Subcutaneous abdominal adipose tissue (tissue), 5 donors: ENCODE data around the gene ACTN3.
"Not testable (repeated sequence)": the region's sequence is repeated elsewhere in the genome, so short reads cannot be mapped to it uniquely, and the experiment has no call there.

Experiments
- H3K27ac ChIP-seq: one replicate; pipeline ENCODE4 v1.7.0; 2013; ENCODE audit warnings: low read depth, mild to moderate bottlenecking, inconsistent platforms, low read length, moderate library complexity
- H3K27me3 ChIP-seq, 5 donors: one replicate each; pipeline ENCODE4 v1.7.0; 2013; ENCODE audit warnings: low read length in 5 of 5, inconsistent platforms in 1 of 5; ENCODE audit not compliant: control insufficient read depth in 5 of 5, insufficient read depth in 4 of 5
- H3K36me3 ChIP-seq, 5 donors: one replicate each; pipeline ENCODE4 v1.7.0; 2013; ENCODE audit warnings: low read length in 5 of 5; ENCODE audit not compliant: control insufficient read depth in 5 of 5, insufficient read depth in 5 of 5
- H3K4me1 ChIP-seq, 5 donors: one replicate each; pipeline ENCODE4 v1.7.0; 2013; ENCODE audit warnings: low read length in 5 of 5, mild to moderate bottlenecking in 3 of 5, moderate library complexity in 1 of 5; ENCODE audit not compliant: control insufficient read depth in 5 of 5, insufficient read depth in 5 of 5
- H3K4me3 ChIP-seq, 5 donors: one replicate each; pipeline ENCODE4 v1.7.0; 2013; ENCODE audit warnings: low read length in 5 of 5, low read depth in 1 of 5
- H3K9ac ChIP-seq, 5 donors: one replicate each; pipeline ENCODE4 v1.7.0; 2013; ENCODE audit warnings: low read length in 5 of 5, mild to moderate bottlenecking in 4 of 5, moderate library complexity in 3 of 5
- H3K9me3 ChIP-seq, 5 donors: one replicate each; pipeline ENCODE4 v1.7.0; 2013; ENCODE audit warnings: low read length in 5 of 5; ENCODE audit not compliant: control insufficient read depth in 5 of 5
- donor health status: healthy.
- donor health status: healthy.
- donor health status: healthy.
- donor health status: healthy.
- donor health status: healthy.

ACTN3 gene

GRCh38 chr11:66529069-66529468, 17.6 kb upstream of the ACTN3 start:
- no peaks in the 10 kb centered on the region for H3K27me3 ChIP-seq
- no peak overlapping the region for H3K27ac ChIP-seq
- H3K36me3 ChIP-seq = peaks cover 0 to 65% (median 27%) of the 10 kb centered on the region in 5 donors
- H3K9me3 ChIP-seq = no peaks in the 10 kb centered on the region
- H3K4me3 ChIP-seq = no peak overlapping the region
- H3K9ac ChIP-seq = no peak overlapping the region
- H3K4me1 ChIP-seq = no peaks in the 10 kb centered on the region

GRCh38 chr11:66529655-66530054, 17.0 kb upstream of the ACTN3 start:
- Histone ChIP-seq H3K9me3 (no peaks in the 10 kb centered on the region), H3K27ac (no peak overlapping the region), H3K4me1 (no peaks in the 10 kb centered on the region), H3K9ac (peak overlapping the region in 1 of 5 donors; percentile 26), H3K4me3 (no peak overlapping the region), H3K36me3 (peaks cover 0 to 62% (median 27%) of the 10 kb centered on the region in 5 donors), H3K27me3 (no peaks in the 10 kb centered on the region)

GRCh38 chr11:66530927-66531709, 15.6 kb upstream of the ACTN3 start:
- Histone ChIP-seq H3K4me1 (no peaks in the 10 kb centered on the region), H3K9me3 (no peaks in the 10 kb centered on the region), H3K27ac (no peak overlapping the region), H3K4me3 (no peak overlapping the region), H3K27me3 (no peaks in the 10 kb centered on the region), H3K9ac (peak overlapping the region in 1 of 5 donors; percentile 26), H3K36me3 (peaks cover 5 to 69% (median 30%) of the 10 kb centered on the region in 5 donors)

GRCh38 chr11:66531841-66532240, 14.9 kb upstream of the ACTN3 start:
- Histone ChIP-seq H3K27me3 (no peaks in the 10 kb centered on the region), H3K9me3 (no peaks in the 10 kb centered on the region), H3K36me3 (peaks cover 5 to 69% (median 26%) of the 10 kb centered on the region in 5 donors)

GRCh38 chr11:66532784-66533183, 13.9 kb upstream of the ACTN3 start:
- Histone ChIP-seq H3K9me3 (no peaks in the 10 kb centered on the region), H3K4me1 (no peaks in the 10 kb centered on the region), H3K9ac (no peak overlapping the region), H3K27ac (no peak overlapping the region), H3K4me3 (no peak overlapping the region), H3K36me3 (peaks cover 5 to 69% (median 27%) of the 10 kb centered on the region in 5 donors), H3K27me3 (no peaks in the 10 kb centered on the region)

More at GRCh38 chr11:66531841-66532240, 14.9 kb upstream of the ACTN3 start:
- Histone ChIP-seq H3K27ac (no peak overlapping the region), H3K4me1 (no peaks in the 10 kb centered on the region), H3K9ac (no peak overlapping the region), H3K4me3 (no peak overlapping the region)

GRCh38 chr11:66539170-66539869, 7.4 kb upstream of the ACTN3 start:
- H3K9ac ChIP-seq = no peak overlapping the region
- no peaks in the 10 kb centered on the region for H3K9me3 ChIP-seq
- H3K4me1 ChIP-seq = peaks cover 0 to 18% (median 13%) of the 10 kb centered on the region in 5 donors
- H3K36me3 ChIP-seq = peaks cover 5 to 72% (median 45%) of the 10 kb centered on the region in 5 donors
- H3K27me3 ChIP-seq = no peaks in the 10 kb centered on the region
- H3K4me3 ChIP-seq = no peak overlapping the region
- H3K27ac ChIP-seq = no peak overlapping the region

GRCh38 chr11:66539870-66540213, 6.9 kb upstream of the ACTN3 start:
- Histone ChIP-seq H3K36me3 (peaks cover 5 to 72% (median 45%) of the 10 kb centered on the region in 5 donors), H3K4me3 (no peak overlapping the region), H3K9ac (no peak overlapping the region)

GRCh38 chr11:66540598-66540997, 6.1 kb upstream of the ACTN3 start:
- not testable (repeated sequence) for H3K9me3 ChIP-seq, H3K27me3 ChIP-seq, H3K4me3 ChIP-seq, H3K27ac ChIP-seq, H3K9ac ChIP-seq
- Histone ChIP-seq H3K4me1 (peaks cover 0 to 30% (median 26%) of the 10 kb centered on the region in 5 donors), H3K36me3 (peaks cover 3 to 67% (median 45%) of the 10 kb centered on the region in 5 donors)

More at GRCh38 chr11:66539870-66540213, 6.9 kb upstream of the ACTN3 start:
- no peaks in the 10 kb centered on the region for H3K27me3 ChIP-seq
- H3K9me3 ChIP-seq = no peaks in the 10 kb centered on the region
- H3K4me1 ChIP-seq = peaks cover 0 to 23% (median 18%) of the 10 kb centered on the region in 5 donors
- no peak overlapping the region for H3K27ac ChIP-seq

GRCh38 chr11:66541892-66542291, 4.8 kb upstream of the ACTN3 start:
- Histone ChIP-seq H3K9ac (no peak overlapping the region), H3K36me3 (peaks cover 0 to 55% (median 38%) of the 10 kb centered on the region in 5 donors), H3K27ac (no peak overlapping the region), H3K27me3 (no peaks in the 10 kb centered on the region), H3K4me1 (peaks cover 0 to 39% (median 33%) of the 10 kb centered on the region in 5 donors), H3K9me3 (no peaks in the 10 kb centered on the region), H3K4me3 (no peak overlapping the region)

GRCh38 chr11:66542362-66542761, 4.3 kb upstream of the ACTN3 start:
- no peak overlapping the region for H3K27ac ChIP-seq
- no peak overlapping the region for H3K9ac ChIP-seq
- peaks cover 0 to 50% (median 35%) of the 10 kb centered on the region in 5 donors for H3K36me3 ChIP-seq
- H3K27me3 ChIP-seq = no peaks in the 10 kb centered on the region
- peaks cover 0 to 39% (median 33%) of the 10 kb centered on the region in 5 donors for H3K4me1 ChIP-seq
- no peak overlapping the region for H3K4me3 ChIP-seq
- H3K9me3 ChIP-seq = no peaks in the 10 kb centered on the region
